ENCODE results near the gene SLC9A9. TPM values are rescaled to one million over a fixed set of nuclear protein-coding genes. Genes with fewer than 3 reads are reported as not detected.

Gene SLC9A9
- total and polyA plus RNA-seq, 9 of the 15 experiments (the other 6 are each of a cell fraction or from before 2014, with no cell fraction given): 0.03 to 0.13 TPM; not detected in 7

DNA sequence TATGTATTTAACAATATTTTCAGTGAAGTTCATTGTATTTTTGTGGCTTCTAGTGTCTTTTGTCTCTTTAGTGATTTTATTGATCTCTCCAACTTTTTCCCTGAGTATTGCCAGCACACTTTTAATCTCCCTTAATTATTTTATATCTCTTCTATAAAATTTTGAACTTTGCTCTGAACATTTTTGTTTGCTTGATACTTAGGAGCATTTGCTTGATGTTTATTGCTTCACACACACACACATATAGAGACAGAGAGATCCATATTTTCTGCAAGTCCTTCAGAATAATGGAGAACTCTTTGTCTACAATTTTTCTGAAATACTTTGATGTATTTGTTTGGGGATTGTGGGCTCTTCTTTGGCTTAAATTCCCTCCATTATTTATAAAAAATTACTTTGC, 213.8 kb downstream of the SLC9A9 start (continued):
- TF ChIP-seq, protein P1, sequence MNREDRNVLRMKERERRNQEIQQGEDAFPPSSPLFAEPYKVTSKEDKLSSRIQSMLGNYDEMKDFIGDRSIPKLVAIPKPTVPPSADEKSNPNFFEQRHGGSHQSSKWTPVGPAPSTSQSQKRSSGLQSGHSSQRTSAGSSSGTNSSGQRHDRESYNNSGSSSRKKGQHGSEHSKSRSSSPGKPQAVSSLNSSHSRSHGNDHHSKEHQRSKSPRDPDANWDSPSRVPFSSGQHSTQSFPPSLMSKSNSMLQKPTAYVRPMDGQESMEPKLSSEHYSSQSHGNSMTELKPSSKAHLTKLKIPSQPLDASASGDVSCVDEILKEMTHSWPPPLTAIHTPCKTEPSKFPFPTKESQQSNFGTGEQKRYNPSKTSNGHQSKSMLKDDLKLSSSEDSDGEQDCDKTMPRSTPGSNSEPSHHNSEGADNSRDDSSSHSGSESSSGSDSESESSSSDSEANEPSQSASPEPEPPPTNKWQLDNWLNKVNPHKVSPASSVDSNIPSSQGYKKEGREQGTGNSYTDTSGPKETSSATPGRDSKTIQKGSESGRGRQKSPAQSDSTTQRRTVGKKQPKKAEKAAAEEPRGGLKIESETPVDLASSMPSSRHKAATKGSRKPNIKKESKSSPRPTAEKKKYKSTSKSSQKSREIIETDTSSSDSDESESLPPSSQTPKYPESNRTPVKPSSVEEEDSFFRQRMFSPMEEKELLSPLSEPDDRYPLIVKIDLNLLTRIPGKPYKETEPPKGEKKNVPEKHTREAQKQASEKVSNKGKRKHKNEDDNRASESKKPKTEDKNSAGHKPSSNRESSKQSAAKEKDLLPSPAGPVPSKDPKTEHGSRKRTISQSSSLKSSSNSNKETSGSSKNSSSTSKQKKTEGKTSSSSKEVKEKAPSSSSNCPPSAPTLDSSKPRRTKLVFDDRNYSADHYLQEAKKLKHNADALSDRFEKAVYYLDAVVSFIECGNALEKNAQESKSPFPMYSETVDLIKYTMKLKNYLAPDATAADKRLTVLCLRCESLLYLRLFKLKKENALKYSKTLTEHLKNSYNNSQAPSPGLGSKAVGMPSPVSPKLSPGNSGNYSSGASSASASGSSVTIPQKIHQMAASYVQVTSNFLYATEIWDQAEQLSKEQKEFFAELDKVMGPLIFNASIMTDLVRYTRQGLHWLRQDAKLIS (CRISPR knock-in tag; IDR thresholded peaks at IDR 0.05): no peak

DNA sequence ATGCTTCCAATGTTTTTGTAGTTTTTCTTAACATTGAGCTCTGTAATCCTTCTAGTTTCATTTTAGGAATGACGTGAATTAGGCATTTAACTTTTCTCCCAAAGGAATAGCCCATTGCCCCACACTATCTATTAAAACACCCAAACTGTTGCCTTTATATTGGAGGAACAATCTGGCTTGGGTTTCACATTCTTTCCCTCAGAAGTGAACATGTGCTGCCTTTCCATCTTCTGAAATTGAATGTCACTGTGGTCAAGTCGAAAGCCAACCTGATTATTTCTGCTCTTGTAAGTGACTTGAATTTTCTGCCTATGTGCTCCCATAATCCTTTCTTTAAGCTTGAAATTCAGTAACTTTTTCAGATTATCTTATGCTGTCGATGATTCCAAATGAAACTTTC, 214.5 kb downstream of the SLC9A9 start:
- ChIA-PET CTCF (ENCODE audit: low intra/inter-chr PET ratio) (no interaction called here), POLR2A (no interaction called here)
- H3K27ac ChIP-seq (ENCODE audit: extremely low read depth, low read depth, low read length): no peak overlapping the region
- DNase-seq (ENCODE audit: extremely low read depth in 1 of 4, low spot score in 3 of 4) (no peak), ATAC-seq (no peak), FAIRE-seq (no peak)
- no peak overlapping the region for H3K4me2 ChIP-seq (ENCODE audit: insufficient read depth, low read length)
- no peaks in the 10 kb centered on the region for H3K9me1 ChIP-seq (ENCODE audit: control insufficient read depth, insufficient read depth, low read length)
- H2AFZ ChIP-seq (ENCODE audit: low read depth, low read length): no peak overlapping the region
- BruUV-seq (replicated peaks): no TSS peak
- no peaks in the 10 kb centered on the region for H3K4me1 ChIP-seq (replicated peaks in 1 of 2; ENCODE audit: control insufficient read depth in 2 of 2, insufficient read depth in 2 of 2, low read length in 2 of 2)
- H3K9ac ChIP-seq (ENCODE audit: insufficient read depth in 1 of 2, low read depth in 2 of 2, low read length in 2 of 2): no peak overlapping the region
- no peaks in the 10 kb centered on the region for H4K20me1 ChIP-seq (replicated peaks; ENCODE audit: control insufficient read depth, insufficient read depth, low read length)
- in situ Hi-C loops (cut with MboI): no loop called here
- 0% methylated on average over 3 of the region's 3 CpGs for WGBS (ENCODE audit: insufficient coverage, low coverage, missing lambda C conversion rate)
- intact Hi-C loops (cut with micrococcal nuclease): no loop called here
- H3K27me3 ChIP-seq (ENCODE audit: control insufficient read depth in 2 of 2, insufficient read depth in 2 of 2, low read length in 2 of 2): no peaks in the 10 kb centered on the region
- H3K4me3 ChIP-seq: no peak overlapping the region
- no peak for TF ChIP-seq CBX8 (IDR thresholded peaks at IDR 0.05; ENCODE audit: borderline replicate concordance, extremely low read depth, low read depth, low read length, poor library complexity, severe bottlenecking)
- TF ChIP-seq, protein P2, sequence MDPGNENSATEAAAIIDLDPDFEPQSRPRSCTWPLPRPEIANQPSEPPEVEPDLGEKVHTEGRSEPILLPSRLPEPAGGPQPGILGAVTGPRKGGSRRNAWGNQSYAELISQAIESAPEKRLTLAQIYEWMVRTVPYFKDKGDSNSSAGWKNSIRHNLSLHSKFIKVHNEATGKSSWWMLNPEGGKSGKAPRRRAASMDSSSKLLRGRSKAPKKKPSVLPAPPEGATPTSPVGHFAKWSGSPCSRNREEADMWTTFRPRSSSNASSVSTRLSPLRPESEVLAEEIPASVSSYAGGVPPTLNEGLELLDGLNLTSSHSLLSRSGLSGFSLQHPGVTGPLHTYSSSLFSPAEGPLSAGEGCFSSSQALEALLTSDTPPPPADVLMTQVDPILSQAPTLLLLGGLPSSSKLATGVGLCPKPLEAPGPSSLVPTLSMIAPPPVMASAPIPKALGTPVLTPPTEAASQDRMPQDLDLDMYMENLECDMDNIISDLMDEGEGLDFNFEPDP (CRISPR knock-in tag; IDR thresholded peaks at IDR 0.05): no peak
- no peak for TF ChIP-seq DMBX1 (CRISPR knock-in tag; IDR thresholded peaks at IDR 0.05; ENCODE audit: borderline replicate concordance)
- no peak for TF ChIP-seq HNRNPL (IDR thresholded peaks at IDR 0.05; ENCODE audit: low read depth, low read length)
- no peak for TF ChIP-seq HOXB6 (CRISPR knock-in tag; IDR thresholded peaks at IDR 0.05; ENCODE audit: borderline replicate concordance)
- no peak for TF ChIP-seq ELF1 (tag; IDR thresholded peaks at IDR 0.05)
- TF ChIP-seq SNRNP70 (optimal IDR thresholded peaks at IDR 0.05; ENCODE audit: low read depth, low read length): no peak
- no peak for TF ChIP-seq ZNF175 (CRISPR knock-in tag; IDR thresholded peaks at IDR 0.05; ENCODE audit: low read depth)
- no peak for TF ChIP-seq KLF6 (CRISPR knock-in tag; IDR thresholded peaks at IDR 0.05; ENCODE audit: borderline replicate concordance)
- no peak for TF ChIP-seq TCF7 (IDR thresholded peaks at IDR 0.05; ENCODE audit: borderline replicate concordance)
- no peak for TF ChIP-seq PTBP1 (IDR thresholded peaks at IDR 0.05; ENCODE audit: low read depth, low read length)
- H3K79me2 ChIP-seq (ENCODE audit: control insufficient read depth, insufficient read depth, low read length): no peaks in the 10 kb centered on the region
- no peaks in the 10 kb centered on the region for H3K9me3 ChIP-seq (replicated peaks; ENCODE audit: control insufficient read depth, insufficient read depth, low read depth, low read length)
- no peaks in the 10 kb centered on the region for H3K36me3 ChIP-seq (ENCODE audit: control insufficient read depth, insufficient read depth, low read length)
